ENCODE results near the gene ERCC6L2.

The ERCC6L2 gene

GRCh38 chr9:95831810-95832209, 43.7 kb upstream of the ERCC6L2 start:
- H3K4me1 ChIP-seq (ENCODE audit: control insufficient read depth, low read length): no peaks in the 10 kb centered on the region
- H3K79me2 ChIP-seq (ENCODE audit: control insufficient read depth, low read length): no peaks in the 10 kb centered on the region
- H3K36me3 ChIP-seq (ENCODE audit: control insufficient read depth, low read length): no peaks in the 10 kb centered on the region
- no peaks in the 10 kb centered on the region for H3K27me3 ChIP-seq (ENCODE audit: control insufficient read depth, low read length)
- H3K9me2 ChIP-seq (replicated peaks; ENCODE audit: control insufficient read depth, low read length): no peaks in the 10 kb centered on the region
- no peaks in the 10 kb centered on the region for H3K9me3 ChIP-seq (ENCODE audit: control insufficient read depth, insufficient read depth, low read length)
- H3K4me3 ChIP-seq (ENCODE audit: low read length): no peak overlapping the region
- no peak for TF ChIP-seq EZH2phosphoT487 (IDR thresholded peaks at IDR 0.05; ENCODE audit: borderline replicate concordance, low read length)
- TF ChIP-seq, protein P1, sequence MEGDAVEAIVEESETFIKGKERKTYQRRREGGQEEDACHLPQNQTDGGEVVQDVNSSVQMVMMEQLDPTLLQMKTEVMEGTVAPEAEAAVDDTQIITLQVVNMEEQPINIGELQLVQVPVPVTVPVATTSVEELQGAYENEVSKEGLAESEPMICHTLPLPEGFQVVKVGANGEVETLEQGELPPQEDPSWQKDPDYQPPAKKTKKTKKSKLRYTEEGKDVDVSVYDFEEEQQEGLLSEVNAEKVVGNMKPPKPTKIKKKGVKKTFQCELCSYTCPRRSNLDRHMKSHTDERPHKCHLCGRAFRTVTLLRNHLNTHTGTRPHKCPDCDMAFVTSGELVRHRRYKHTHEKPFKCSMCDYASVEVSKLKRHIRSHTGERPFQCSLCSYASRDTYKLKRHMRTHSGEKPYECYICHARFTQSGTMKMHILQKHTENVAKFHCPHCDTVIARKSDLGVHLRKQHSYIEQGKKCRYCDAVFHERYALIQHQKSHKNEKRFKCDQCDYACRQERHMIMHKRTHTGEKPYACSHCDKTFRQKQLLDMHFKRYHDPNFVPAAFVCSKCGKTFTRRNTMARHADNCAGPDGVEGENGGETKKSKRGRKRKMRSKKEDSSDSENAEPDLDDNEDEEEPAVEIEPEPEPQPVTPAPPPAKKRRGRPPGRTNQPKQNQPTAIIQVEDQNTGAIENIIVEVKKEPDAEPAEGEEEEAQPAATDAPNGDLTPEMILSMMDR (IDR thresholded peaks at IDR 0.05; ENCODE audit: low read depth, low read length, poor library complexity, severe bottlenecking): no peak
- H3F3A ChIP-seq (ENCODE audit: control insufficient read depth, insufficient read depth): no peaks in the 10 kb centered on the region
- no peak overlapping the region for H3K4me2 ChIP-seq (ENCODE audit: low read length)
- no peak overlapping the region for H3K27ac ChIP-seq (ENCODE audit: low read depth, low read length)
- H4K20me1 ChIP-seq (ENCODE audit: control insufficient read depth, insufficient read depth, low read depth, low read length): no peaks in the 10 kb centered on the region

GRCh38 chr9:95833546-95834178, 41.8 kb upstream of the ERCC6L2 start:
- H3K4me1 ChIP-seq (ENCODE audit: control insufficient read depth, low read length): no peaks in the 10 kb centered on the region
- H3K9me3 ChIP-seq (ENCODE audit: control insufficient read depth, insufficient read depth, low read length): no peaks in the 10 kb centered on the region
- no peak overlapping the region for H3K4me3 ChIP-seq (ENCODE audit: low read length)
- H3F3A ChIP-seq (ENCODE audit: control insufficient read depth, insufficient read depth): no peaks in the 10 kb centered on the region
- H3K4me2 ChIP-seq (ENCODE audit: low read length): no peak overlapping the region
- no peaks in the 10 kb centered on the region for H3K79me2 ChIP-seq (ENCODE audit: control insufficient read depth, low read length)
- TF ChIP-seq, protein P1 (IDR thresholded peaks at IDR 0.05; ENCODE audit: low read depth, low read length, poor library complexity, severe bottlenecking): no peak
- no peak for TF ChIP-seq EZH2phosphoT487 (IDR thresholded peaks at IDR 0.05; ENCODE audit: borderline replicate concordance, low read length)
- no peaks in the 10 kb centered on the region for H3K9me2 ChIP-seq (replicated peaks; ENCODE audit: control insufficient read depth, low read length)
- no peak overlapping the region for H3K27ac ChIP-seq (ENCODE audit: low read depth, low read length)
- no peaks in the 10 kb centered on the region for H3K27me3 ChIP-seq (ENCODE audit: control insufficient read depth, low read length)
- H4K20me1 ChIP-seq (ENCODE audit: control insufficient read depth, insufficient read depth, low read depth, low read length): no peaks in the 10 kb centered on the region
- no peaks in the 10 kb centered on the region for H3K36me3 ChIP-seq (ENCODE audit: control insufficient read depth, low read length)

- TF ChIP-seq, protein P1 (IDR thresholded peaks at IDR 0.05; ENCODE audit: low read depth, low read length, poor library complexity, severe bottlenecking): no peak
- no peak for TF ChIP-seq EZH2phosphoT487 (IDR thresholded peaks at IDR 0.05; ENCODE audit: borderline replicate concordance, low read length)
- Histone ChIP-seq H3K79me2 (ENCODE audit: control insufficient read depth, low read length) (no peaks in the 10 kb centered on the region), H3K4me3 (ENCODE audit: low read length) (no peak overlapping the region), H3K9me3 (ENCODE audit: control insufficient read depth, insufficient read depth, low read length) (no peaks in the 10 kb centered on the region), H3K4me1 (ENCODE audit: control insufficient read depth, low read length) (no peaks in the 10 kb centered on the region), H4K20me1 (ENCODE audit: control insufficient read depth, insufficient read depth, low read depth, low read length) (no peaks in the 10 kb centered on the region), H3K4me2 (ENCODE audit: low read length) (no peak overlapping the region), H3F3A (ENCODE audit: control insufficient read depth, insufficient read depth) (no peaks in the 10 kb centered on the region), H3K9me2 (replicated peaks; ENCODE audit: control insufficient read depth, low read length) (no peaks in the 10 kb centered on the region), H3K36me3 (ENCODE audit: control insufficient read depth, low read length) (no peaks in the 10 kb centered on the region), H3K27ac (ENCODE audit: low read depth, low read length) (no peak overlapping the region), H3K27me3 (ENCODE audit: control insufficient read depth, low read length) (no peaks in the 10 kb centered on the region)
Observed at GRCh38 chr9:95834281-95834907, 41.1 kb upstream of the ERCC6L2 start.

All from DOHH2 (cell line).